GM18526 (cell line): Measurements from ENCODE around the gene CATSPER3.

Experiments used
- POLR2A ChIP-seq: IDR thresholded peaks from 3 replicates; pipeline ENCODE4 v1.6.1; 2011; ENCODE audit not compliant: insufficient read length; ENCODE audit errors: extremely low read depth

Gene CATSPER3

GRCh38 chr5:135040333-135041144 lies 72.8 kb downstream of the CATSPER3 start:
- no peak for TF ChIP-seq POLR2A

DNA sequence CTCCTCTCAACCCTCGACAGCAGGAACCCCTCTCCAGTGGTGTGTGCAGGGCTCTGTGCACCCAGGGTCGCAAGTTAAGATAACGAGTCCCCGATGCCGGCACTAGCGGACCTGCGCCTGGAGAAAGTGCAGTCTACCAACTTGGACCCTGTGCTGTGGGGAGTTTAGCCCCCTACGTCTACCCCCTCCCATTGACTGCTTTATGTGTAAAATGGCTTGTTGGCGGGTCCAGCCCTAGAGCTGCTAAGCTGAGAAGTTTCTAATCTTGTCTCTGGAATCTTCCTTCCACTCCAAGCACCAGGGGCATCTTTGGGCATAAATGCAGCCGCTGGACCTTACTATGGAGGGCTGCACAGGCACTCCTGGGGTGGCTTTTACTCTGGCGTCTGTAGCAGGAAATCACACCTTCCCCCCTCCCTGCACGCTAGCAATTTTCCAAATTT lies 73.5 kb downstream of the CATSPER3 start:
- no peak for TF ChIP-seq POLR2A

GRCh38 chr5:135041726-135042125 lies 74.0 kb downstream of the CATSPER3 start:
- no peak for TF ChIP-seq POLR2A

GRCh38 chr5:135042595-135042994 lies 74.9 kb downstream of the CATSPER3 start:
- no peak for TF ChIP-seq POLR2A

GRCh38 chr5:135045488-135045887 lies 77.8 kb downstream of the CATSPER3 start:
- no peak for TF ChIP-seq POLR2A

- TF ChIP-seq POLR2A = no peak
These were observed 79.1 kb downstream of the CATSPER3 start for GRCh38 chr5:135046661-135047346.

- TF ChIP-seq POLR2A = no peak
These were observed 79.6 kb downstream of the CATSPER3 start for GRCh38 chr5:135047347-135047695.

- no peak for TF ChIP-seq POLR2A
These were observed 80.6 kb downstream of the CATSPER3 start for GRCh38 chr5:135048286-135048685.

DNA sequence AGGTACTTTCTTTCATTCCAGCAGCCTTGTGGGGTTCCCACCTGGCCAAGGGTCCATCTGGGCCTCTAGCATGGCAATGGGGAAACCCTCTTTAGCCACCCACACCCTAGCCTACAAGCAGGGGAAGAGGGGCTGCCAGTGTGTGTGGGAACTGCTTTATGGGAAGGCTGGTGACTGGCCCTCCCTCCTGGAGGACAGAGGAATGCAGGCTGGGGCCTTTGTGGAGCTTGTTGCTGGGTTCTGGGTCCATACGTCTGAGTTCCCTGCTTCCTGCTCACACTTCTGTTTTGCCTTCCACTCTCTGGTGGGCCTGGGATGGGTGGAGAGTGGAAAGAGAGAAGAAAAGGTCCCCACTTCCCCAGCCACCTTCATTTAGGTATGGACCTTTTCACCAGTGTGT lies 81.2 kb downstream of the CATSPER3 start:
- no peak for TF ChIP-seq POLR2A

DNA sequence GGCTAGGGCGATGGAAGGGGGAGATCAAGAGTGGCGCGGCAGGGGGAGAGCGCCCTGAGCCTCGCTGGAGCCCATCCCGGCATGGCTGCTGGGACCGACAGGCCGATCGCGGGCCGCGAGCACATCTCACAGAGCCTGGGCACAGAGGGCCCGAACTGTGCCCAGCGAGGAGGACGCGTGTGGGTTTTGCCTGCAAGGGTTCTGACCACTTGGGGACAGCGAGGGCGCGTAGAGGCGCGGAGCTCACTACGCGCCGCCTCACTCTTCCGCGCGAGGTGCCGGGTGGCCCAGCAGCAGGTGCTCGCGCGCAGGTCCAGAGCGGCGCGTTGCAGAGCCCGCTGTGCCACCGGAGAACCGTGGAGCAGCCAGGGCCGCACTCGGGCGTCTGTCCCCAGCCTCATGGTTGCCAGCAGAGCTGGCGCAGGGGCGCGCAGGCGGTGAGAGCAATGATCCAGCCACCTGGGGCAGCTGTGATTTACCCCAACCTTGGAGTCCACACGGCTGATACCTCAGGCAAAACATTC lies 82.6 kb downstream of the CATSPER3 start:
- TF ChIP-seq POLR2A = no peak

DNA sequence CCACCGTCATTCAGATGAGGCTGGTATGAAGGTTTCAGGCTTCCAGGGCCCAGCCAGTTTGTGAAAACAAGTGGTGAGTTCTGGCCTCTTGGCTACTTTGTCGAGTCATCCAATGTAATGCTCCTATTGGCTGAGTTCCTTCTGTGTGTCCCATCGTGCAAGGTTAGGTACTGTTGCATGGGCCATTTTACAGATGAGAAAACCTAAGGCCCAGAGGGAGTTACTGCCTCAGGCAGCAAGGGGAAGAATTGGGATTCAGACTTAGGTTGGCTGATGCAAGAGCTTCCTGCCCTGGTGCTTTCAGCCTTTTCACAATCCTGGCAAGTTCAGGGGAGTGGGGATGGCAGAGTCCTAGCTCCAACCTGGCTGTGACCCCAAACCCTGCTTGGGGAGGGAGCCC lies 83.7 kb downstream of the CATSPER3 start:
- TF ChIP-seq POLR2A = no peak

GRCh38 chr5:135051872-135052271 lies 84.2 kb downstream of the CATSPER3 start:
- TF ChIP-seq POLR2A = no peak

- no peak for TF ChIP-seq POLR2A
These were observed 84.9 kb downstream of the CATSPER3 start for GRCh38 chr5:135052511-135053145.

GRCh38 chr5:135053278-135053677 lies 85.6 kb downstream of the CATSPER3 start:
- no peak for TF ChIP-seq POLR2A

GRCh38 chr5:135053989-135054388 lies 86.3 kb downstream of the CATSPER3 start:
- TF ChIP-seq POLR2A = no peak

DNA sequence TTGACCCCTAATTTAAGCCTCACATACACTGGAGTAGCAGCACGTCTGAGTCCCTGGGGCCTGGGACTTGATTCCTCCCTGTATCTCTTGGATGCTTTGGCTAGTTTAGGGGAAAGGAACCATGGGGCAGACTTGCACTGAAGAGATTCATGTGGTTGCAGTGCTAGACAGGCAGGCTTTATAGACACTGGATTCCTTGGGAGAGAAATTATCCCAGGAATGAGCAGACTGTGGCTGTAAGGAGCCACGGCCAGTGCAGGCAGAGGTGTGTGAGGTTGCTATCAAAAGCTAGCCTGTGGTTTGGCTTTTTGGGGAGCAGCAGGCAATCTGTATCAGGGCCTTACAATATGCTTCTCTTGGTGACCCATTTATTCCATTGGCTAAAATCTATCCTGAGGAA lies 86.8 kb downstream of the CATSPER3 start:
- TF ChIP-seq POLR2A = no peak
